KBM-7 (cell line): ENCODE results near the gene GPR137B.
"Not testable (repeated sequence)": the region's sequence is repeated elsewhere in the genome, so short reads cannot be mapped to it uniquely, and the experiment has no call there.

Experiments used
- DNase-seq: peaks from one replicate; pipeline ENCODE4 v3.0.0-alpha.2; 2015
- in situ Hi-C: fragments of 300-500 bp; cut with MboI; formaldehyde crosslinking; loops from 2 replicates; pipeline ENCODE4 v1.14.3; 2020; ENCODE audit warnings: low sequenced_read_pairs, low pct_unique_long_range_greater_than_20kb, mixed read lengths

The GPR137B gene

DNA sequence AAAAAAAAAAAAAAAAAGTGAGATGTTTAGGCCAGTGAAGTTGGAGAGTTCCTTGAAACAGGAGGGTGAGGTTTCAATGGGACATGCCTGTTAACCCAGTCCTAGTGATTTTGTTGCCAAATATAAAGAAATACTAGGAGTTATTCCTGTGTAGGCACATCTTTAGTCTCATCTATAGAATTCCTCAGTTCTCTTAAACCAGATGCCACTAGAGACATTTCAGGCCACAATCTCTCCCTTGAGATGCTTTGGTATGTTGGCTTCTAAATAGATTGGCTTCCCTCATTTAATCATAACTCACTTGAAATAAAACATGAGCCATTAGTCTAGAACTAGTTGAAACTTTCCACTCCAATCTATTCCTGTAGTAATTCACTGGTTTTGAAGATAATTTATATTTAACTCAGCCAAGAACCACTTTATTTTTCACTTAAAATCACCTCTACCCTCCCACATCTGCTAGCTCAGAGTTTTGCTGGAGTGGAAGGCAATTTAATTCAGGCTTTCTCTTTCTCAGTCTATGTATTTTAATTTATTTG is 29.8 kb downstream of the GPR137B start:
- in situ Hi-C loops = no loop called here
- no peak for DNase-seq

DNA sequence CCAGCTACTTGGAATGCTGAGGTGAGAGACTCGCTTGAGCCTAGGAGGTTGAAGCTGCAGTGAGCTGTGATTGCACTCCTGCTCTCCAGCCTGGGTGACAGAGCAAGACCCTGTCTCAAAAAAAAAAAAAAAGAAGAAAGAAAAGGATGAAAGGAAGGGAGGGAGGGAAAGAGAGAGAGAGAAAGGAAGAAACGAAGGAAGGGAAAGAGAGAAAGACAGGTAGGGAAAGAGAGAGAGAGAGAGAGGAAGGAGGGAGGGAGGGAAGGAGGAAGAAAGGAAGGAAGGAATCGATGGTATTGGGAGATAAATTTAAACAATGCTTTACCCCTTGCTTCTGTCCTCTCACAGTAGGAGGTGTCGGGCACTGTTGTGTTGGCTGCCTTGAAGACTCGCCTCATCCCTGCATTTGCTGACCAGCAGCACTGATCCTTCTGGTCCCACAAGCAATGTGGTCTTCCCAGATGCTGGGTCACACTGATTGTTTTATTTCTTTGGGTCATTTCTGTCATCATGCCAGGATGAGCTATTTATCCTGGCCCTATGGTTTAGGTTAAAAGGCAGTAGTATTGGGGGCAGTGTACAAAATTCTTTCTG is 30.9 kb downstream of the GPR137B start:
- in situ Hi-C loops = no loop called here
- no peak for DNase-seq

DNA sequence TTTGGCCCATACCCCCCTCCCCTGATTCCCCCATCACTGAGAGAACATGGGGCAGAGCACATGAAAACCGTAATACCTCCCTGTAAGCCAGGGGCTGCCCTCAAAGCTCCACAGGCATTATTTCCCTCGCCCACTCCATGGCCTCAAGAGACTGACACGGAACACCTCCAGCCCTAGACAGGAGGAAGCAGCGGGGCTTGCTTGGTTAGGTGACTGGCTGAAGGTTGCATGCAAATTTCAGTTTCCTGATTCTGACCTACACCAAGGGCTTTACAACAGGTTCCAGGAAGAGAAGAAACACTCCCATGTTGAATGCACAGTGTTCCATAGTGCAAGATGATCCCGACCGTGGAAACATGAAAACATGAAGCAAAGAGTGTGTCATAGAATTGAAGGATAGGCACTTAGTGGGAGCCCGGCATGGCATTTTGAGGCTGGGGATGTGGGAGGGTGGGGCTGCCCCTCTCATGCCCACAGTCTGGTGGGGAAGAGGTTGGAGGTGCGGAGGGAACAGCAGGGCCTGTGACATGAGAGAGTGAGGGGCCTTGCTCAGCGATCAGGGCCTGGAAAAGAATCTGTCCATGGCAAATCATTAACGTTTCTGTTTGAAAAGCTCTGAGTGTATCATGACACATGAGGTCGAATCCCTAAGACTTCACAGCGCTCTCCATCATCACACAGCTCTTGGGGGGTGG is 33.5 kb downstream of the GPR137B start:
- in situ Hi-C loops = no loop called here
- DNase-seq = no peak

DNA sequence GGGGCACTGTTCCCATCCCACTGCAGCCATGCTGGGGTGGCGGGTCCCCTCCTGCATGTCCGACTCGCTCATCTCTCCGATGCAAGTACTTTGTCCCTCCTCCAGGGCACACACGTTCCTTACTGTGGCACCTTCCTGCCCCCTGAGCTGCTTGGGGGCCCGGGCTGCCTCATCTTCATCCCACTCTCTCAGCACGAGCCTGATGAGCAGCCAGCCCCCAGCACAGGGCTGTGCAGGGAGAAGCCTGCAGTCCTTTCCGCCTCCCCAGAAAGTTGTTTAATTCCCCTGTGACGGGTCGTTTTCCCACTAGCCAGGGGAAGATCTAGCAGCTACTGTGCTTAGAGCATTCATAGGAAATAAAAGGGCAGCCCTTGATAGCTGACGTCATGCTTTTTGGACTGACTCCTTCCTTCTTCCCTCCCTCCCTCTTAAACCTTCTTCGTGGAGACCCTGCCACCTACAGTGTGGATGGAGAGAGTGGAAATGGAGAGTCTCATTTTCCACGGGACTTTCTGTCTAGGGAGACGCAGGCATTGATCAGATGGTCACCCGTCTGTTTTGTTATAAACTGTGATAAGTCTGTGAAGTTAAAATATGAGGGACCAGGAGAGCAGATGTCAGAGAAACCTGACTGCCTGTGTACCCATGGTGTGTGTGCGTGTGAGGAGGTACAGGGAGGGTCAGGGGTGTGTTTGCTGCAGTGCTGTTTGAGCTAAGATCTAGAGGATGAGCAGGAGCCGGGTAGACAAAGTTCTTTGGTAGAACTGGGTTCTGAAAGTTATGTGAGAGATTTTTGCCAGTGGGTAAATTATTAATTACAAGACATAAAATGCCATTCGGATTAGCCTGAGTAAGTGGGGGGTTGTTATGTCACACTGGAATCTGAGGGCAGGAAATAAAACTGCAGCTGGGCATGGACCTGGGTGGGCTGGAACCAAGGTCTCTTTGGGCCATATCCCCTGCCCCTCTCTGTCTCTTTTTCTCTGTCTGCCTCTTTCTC is 34.3 kb downstream of the GPR137B start:
- in situ Hi-C loops = no loop called here
- DNase-seq = no peak

DNA sequence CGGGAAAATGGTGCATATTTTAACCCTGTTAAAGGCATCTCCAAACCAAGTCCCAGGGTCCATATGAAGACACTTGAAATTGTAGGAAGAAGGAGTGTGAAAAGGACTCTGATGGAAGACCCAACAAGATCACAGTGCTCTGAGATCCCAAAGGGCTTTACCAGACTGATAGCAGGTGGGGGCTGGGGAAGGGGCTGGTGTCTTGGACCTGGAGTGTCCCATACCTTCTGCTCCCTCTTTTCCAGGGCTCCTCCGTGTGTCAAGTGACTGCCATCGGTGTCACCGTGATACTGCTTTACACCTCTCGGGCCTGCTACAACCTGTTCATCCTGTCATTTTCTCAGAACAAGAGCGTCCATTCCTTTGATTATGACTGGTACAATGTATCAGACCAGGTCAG is 37.3 kb downstream of the GPR137B start:
- in situ Hi-C loops = no loop called here
- DNase-seq = no peak

DNA sequence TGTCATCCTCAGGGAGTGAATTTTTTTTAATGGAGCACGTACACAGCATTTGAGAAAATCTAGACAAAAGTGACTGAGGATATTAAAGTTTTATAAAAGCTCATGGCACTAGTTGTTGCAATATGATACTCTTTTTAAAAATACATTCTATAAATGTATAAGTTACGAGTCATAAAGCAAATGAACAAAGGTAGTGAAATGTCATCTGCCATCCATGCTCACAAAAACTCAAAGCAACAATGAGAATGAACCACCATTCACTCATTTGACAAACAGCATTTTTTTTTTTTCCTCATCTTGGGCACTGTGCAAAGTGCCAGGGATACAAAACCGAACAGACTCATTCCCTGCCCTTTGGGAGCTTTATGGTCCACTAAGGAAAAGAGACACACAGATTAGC is 38.7 kb downstream of the GPR137B start:
- DNase-seq = no peak
- in situ Hi-C loops = no loop called here

DNA sequence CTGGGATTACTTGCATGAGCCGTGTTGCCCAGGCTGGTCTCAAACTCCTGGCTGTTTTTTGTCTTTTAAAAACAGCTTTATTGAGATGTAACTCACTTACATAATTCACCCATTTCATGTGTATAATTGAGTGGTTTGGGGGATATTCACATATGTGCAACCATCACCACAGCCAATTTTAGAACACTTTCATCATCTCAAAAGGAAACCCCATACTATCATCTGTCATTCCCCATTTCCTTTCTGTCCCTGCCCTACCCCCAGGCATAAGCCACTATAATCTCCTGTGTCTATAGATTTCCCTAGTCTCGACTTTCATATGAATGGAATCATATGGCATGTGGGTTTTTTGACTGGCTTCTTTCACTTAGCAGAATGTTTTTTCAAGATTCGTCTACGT is 43.3 kb downstream of the GPR137B start:
- DNase-seq = peak; percentile 82
- in situ Hi-C loops = no loop called here

DNA sequence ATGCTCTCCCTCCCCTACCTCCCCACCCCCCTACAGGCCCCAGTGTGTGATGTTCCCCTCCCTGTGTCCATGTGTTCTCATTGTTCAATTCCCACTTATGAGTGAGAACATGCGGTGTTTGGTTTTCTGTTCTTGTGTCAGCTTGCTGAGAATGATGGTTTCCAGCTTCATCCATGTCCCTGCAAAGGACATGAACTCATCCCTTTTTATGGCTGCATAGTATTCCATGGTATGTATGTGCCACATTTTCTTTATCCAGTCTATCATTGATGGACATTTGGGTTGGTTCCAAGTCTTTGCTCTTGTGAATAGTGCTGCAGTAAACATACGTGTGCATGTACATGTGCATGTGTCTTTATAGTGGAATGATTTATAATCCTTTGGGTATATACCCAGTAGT is 44.1 kb downstream of the GPR137B start:
- in situ Hi-C loops, DNase-seq: not testable (repeated sequence)

DNA sequence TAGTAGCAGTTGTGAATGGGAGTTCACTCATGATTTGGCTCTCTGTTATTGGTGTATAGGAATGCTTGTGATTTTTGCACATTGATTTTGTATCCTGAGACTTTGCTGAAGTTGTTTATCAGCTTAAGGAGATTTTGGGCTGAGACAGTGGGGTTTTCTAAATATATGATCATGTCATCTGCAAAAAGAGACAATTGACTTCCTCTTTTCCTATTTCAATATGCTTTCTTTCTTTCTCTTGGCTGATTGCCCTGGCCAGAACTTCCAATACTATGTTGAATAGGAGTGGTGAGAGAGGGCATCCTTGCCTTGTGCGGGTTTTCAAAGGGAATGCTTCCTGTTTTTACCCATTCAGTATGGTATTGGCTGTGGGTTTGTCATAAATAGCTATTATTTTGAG is 45.7 kb downstream of the GPR137B start:
- peak; percentile 25 for DNase-seq
- in situ Hi-C loops = not testable (repeated sequence)

DNA sequence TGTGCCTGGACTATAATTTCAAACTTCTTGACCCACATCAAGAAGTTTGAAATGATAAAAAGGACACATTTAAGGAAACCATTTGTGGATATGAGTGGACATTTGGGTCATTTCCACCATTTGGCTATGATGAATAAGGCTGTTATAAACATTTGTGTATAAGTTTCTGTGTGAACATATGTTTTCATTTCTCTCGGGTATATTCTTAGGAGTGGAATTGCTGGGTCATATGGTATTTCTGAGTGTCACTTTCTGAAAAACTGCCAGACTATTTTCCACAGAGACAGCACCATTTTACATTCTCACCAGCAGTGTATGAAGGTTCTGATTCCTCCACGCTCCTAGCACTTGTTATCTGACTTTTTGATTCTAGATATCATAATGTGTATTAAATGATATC is 50.8 kb downstream of the GPR137B start:
- in situ Hi-C loops = no loop called here

DNA sequence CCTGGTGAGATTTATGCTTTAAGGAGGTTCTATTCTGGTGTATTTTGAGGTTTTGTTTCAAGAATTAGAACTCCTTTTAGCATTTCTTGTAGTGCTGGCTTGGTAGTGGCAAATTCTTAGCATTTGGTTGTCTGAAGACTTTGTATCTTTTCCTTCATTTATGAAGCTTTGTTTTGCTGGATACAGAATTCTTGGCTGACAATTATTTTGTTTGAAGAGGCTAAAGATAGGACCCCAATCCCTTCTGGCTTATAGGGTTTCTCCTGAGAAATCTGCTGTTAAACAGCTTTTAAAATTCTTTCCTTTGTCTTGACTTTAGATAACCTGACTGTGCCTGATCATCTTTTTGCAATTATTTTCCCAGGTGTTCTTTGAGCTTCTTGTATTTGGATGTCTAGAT is 58.6 kb downstream of the GPR137B start:
- in situ Hi-C loops = no loop called here
- DNase-seq = no peak

More for the DNA sequence above, 50.8 kb downstream of the GPR137B start:
- no peak for DNase-seq

DNA sequence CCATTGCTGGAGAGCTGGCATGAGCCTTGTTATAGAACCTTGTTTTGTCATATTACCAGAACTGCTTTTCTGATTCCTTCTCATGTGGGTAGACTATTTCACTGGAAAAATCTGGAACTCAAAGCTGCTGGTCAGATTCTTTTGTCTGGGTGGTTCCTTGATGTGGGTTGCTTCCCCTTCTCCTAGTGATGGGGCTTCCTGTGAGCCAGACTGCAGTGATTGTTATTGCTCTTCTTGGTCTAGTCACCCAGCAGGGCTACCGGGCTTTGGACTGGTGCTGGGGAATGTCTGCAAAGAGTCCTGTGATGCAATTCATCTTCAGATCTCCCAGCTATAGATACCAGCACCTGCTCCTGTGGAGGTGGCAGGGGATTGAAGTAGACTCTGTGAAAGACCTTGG is 59.4 kb downstream of the GPR137B start:
- no peak for DNase-seq
- in situ Hi-C loops = no loop called here

DNA sequence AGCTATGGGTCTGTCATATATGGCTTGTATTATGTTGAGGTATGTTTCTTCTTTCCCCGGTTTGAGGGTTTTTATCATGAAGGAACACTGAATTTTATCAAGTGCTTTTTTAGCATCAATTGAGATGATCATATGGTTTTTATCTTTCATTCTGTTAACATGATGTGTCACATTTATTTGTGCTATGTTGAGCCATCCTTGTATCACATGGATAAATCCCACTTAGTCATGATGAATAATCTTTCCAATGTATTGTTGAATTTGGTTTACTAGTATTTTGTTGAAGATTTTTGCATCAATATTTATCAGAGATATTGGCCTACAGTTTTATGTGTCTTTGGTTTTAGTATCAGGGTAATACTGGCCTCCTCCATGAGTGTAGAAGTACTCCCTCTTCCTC is 61.7 kb downstream of the GPR137B start:
- DNase-seq = no peak
- in situ Hi-C loops = no loop called here

DNA sequence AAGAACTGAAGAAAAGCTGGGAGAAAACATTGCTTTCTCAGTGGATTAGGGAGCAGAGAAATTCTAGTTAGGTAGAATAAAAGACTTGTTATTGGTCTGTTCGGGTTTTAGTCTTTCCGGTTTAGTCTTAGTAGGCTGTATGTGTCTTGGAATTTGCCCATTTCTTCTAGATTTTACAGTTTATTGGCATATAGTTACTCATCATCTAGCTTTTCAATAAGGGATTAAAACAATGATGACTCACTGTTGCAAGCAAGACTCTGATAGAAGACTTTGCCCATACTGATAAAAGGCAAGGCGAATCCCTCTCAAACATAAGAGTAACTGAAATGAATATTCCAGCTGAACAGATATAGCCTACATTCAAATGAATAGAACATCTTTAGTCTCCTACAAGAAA is 62.3 kb downstream of the GPR137B start:
- in situ Hi-C loops = no loop called here
- no peak for DNase-seq

DNA sequence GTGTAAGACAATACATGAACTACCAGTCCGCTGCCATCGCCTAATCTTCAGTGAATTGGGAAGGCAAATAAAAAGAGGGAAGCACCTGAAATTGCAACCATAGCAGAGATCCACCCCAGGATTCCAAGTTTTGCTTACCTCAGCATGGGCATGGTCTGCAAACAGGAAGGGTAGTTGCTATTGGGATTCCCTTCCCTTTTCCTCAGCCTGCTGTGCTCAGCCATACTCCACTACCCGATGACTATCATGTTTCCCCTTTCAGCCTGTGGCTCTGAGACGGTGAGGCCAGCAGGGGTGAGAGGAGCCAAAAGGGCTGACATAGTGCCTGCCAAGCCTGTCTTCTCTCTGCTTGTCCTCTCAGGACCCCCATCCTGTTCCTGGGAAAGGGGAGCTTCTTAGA is 64.2 kb downstream of the GPR137B start:
- in situ Hi-C loops = no loop called here
- peak; percentile 23 for DNase-seq

DNA sequence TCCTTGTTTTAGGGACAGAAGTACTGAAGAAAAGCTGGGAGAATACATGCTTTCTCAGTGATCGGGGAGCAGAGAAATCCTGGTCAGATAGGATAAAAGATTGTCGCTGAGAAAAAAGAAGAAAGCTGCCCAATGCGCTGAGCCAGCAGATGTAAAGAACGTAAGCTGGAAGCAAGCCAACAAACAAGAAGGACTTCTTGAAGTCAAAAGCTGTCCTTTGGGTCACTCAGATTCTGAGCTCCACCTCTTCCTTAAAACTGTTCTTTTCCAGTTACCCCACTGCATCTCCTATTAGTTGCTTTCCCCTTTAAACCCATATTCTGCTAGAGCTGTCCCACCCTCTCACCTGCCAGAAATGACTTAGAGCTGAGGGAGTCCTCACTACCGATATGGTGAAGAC is 64.8 kb downstream of the GPR137B start:
- DNase-seq = no peak
- in situ Hi-C loops = no loop called here

DNA sequence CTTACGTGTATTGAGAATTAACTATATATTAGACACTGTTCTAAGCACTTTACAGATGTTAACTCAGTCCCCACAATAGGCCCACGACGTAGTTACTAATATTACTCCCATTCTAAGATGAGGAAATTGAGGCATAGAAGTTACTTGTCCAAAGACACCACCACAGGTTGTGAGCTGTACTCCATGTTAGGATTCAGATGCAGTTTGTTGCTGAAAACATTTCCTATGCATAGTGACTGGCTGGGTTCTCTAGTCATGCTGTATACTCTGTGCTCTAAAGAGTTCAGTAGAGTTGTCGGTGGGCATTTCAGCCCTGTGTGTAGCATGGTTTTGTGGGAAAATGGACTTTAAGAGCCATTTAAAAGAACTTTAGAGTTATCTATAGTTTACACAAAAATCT is 65.2 kb downstream of the GPR137B start:
- in situ Hi-C loops = no loop called here
- no peak for DNase-seq

DNA sequence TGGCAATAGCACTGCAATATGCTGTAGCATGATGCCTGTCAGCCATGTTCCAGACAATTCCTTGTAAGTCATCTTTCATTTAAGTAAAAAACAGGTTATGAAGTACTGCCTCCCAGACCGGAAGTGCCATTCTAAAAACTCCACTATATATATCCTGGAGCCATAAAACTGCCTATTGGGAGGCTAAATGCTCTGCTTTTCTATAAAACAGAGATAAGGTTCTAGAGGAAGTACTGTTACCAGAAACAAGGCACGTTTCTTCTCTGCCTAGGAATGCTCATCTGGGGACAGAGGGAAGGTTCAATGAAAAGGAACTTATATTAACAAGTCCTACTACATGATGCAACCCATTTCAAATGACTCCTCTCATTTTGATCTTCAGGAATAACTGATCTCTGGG is 66.8 kb downstream of the GPR137B start:
- peak; percentile 17 for DNase-seq
- in situ Hi-C loops = no loop called here

DNA sequence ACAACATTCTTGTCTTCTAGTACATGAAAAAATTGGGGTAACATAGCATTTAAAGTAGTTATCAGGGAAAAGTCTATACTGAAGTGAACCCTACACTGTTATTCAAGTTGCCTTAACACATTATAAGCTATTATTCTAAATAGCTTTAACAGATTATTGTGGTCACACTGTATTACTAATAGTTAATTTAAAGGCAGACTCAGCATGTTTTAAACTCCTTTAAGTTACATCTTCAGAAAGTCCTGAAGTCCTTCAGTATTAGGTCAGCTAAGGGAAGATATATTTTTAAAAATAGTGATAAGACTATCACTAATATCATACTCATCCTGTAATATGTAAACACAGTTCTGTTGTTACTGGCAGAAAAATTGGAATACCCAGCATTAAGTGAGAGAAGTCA is 67.4 kb downstream of the GPR137B start:
- in situ Hi-C loops = no loop called here
- DNase-seq = no peak

DNA sequence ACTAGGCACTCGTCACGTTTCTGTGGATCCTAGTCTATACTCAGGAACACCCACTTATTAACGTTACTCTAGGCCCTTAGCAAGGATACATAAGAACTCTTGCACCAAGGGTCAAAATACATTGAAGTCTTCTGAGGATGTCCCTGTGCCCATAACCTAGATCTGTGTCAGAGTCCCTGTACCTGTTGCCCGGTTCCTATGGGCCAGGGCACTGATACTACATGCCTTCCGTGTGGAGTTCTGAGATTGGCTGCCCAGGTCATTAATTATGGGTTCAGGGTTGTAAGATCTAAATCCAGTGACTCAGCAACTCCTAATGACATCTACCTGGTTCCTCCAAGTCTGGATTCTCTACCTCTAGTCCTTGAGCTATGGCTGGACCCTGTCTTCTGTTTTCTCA is 69.5 kb downstream of the GPR137B start:
- DNase-seq = no peak
- in situ Hi-C loops = no loop called here
